ENCODE data around the gene ABCA13.

Gene ABCA13

DNA sequence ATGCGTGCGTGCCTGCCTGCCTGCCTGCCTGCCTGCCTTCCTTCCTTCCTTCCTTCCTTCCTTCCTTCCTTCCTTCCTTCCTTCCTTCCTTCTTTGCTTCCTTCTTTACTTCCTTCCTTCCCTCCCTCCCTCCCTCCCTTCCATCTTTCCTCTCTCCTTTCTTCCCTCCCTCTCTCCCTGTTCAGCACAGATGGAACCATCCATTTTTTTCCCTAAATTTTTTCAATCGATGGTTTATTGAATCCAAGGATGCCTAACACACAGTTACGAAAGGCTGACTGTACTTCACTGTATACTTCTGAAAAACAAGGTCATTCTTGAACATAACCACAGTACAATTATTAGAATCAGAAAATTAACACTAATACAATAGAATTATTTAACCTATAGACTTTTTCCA lies 53.8 kb downstream of the ABCA13 start:
- H3K27ac ChIP-seq (ENCODE audit: low read depth in 2 of 2, low read length in 2 of 2): no peak overlapping the region
- H3K9me3 ChIP-seq (ENCODE audit: control insufficient read depth in 2 of 2, low read length in 2 of 2): no peaks in the 10 kb centered on the region
- no peaks in the 10 kb centered on the region for H3K36me3 ChIP-seq (ENCODE audit: control insufficient read depth in 2 of 2, insufficient read depth in 2 of 2, low read length in 2 of 2)
- H3K4me1 ChIP-seq (ENCODE audit: control insufficient read depth in 2 of 2, insufficient read depth in 2 of 2, low read length in 2 of 2): no peaks in the 10 kb centered on the region
- no peak overlapping the region for H3K9ac ChIP-seq (ENCODE audit: low read depth in 1 of 2, low read length in 2 of 2)
- no peak overlapping the region for H3K4me3 ChIP-seq (ENCODE audit: low read length in 2 of 2)
- no peaks in the 10 kb centered on the region for H3K27me3 ChIP-seq (ENCODE audit: control insufficient read depth in 2 of 2, insufficient read depth in 2 of 2, low read length in 2 of 2)

- H3K9me3 ChIP-seq (ENCODE audit: control insufficient read depth in 2 of 2, low read length in 2 of 2): peaks cover 0 to 3% of the 10 kb centered on the region in 2 donors
- H3K36me3 ChIP-seq (ENCODE audit: control insufficient read depth in 2 of 2, insufficient read depth in 2 of 2, low read length in 2 of 2): no peaks in the 10 kb centered on the region
- H3K4me1 ChIP-seq (ENCODE audit: control insufficient read depth in 2 of 2, insufficient read depth in 2 of 2, low read length in 2 of 2): no peaks in the 10 kb centered on the region
- H3K9ac ChIP-seq (ENCODE audit: low read depth in 1 of 2, low read length in 2 of 2): no peak overlapping the region
- H3K4me3 ChIP-seq (ENCODE audit: low read length in 2 of 2): no peak overlapping the region
- H3K27ac ChIP-seq (ENCODE audit: low read depth in 2 of 2, low read length in 2 of 2): no peak overlapping the region
- no peaks in the 10 kb centered on the region for H3K27me3 ChIP-seq (ENCODE audit: control insufficient read depth in 2 of 2, insufficient read depth in 2 of 2, low read length in 2 of 2)
These were observed 66.1 kb downstream of the ABCA13 start for GRCh38 chr7:48237354-48237753.

- H3K27me3 ChIP-seq (ENCODE audit: control insufficient read depth in 2 of 2, insufficient read depth in 2 of 2, low read length in 2 of 2): no peaks in the 10 kb centered on the region
- no peaks in the 10 kb centered on the region for H3K36me3 ChIP-seq (ENCODE audit: control insufficient read depth in 2 of 2, insufficient read depth in 2 of 2, low read length in 2 of 2)
- H3K27ac ChIP-seq (ENCODE audit: low read depth in 2 of 2, low read length in 2 of 2): no peak overlapping the region
- H3K9ac ChIP-seq (ENCODE audit: low read depth in 1 of 2, low read length in 2 of 2): no peak overlapping the region
- H3K4me1 ChIP-seq (ENCODE audit: control insufficient read depth in 2 of 2, insufficient read depth in 2 of 2, low read length in 2 of 2): no peaks in the 10 kb centered on the region
- no peak overlapping the region for H3K4me3 ChIP-seq (ENCODE audit: low read length in 2 of 2)
- H3K9me3 ChIP-seq (ENCODE audit: control insufficient read depth in 2 of 2, low read length in 2 of 2): no peaks in the 10 kb centered on the region
These were observed 71.6 kb downstream of the ABCA13 start for GRCh38 chr7:48242846-48243245.

DNA sequence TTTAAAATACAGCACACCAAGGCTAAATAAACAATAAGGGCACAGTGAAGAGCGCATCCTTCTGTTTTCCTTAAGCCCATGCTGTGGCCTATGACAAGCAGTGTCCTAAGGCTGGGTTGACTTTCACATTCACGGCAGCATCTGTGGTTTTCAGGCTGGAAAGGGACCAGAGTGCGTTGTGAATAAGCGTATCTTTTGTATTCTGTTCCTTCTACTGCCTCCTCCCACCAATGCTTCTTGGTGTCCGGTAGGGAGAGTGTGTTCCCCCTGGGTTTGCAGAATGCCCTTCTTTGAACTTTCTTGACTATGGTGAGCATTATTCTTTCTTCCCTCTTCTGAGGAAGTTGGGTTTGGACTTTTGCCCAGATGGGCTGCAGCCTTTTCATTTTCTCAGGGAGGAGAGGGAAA lies 73.6 kb downstream of the ABCA13 start:
- Histone ChIP-seq H3K9me3 (ENCODE audit: control insufficient read depth in 2 of 2, low read length in 2 of 2) (no peaks in the 10 kb centered on the region), H3K36me3 (ENCODE audit: control insufficient read depth in 2 of 2, insufficient read depth in 2 of 2, low read length in 2 of 2) (no peaks in the 10 kb centered on the region), H3K4me1 (ENCODE audit: control insufficient read depth in 2 of 2, insufficient read depth in 2 of 2, low read length in 2 of 2) (no peaks in the 10 kb centered on the region), H3K27me3 (ENCODE audit: control insufficient read depth in 2 of 2, insufficient read depth in 2 of 2, low read length in 2 of 2) (no peaks in the 10 kb centered on the region), H3K4me3 (ENCODE audit: low read length in 2 of 2) (no peak overlapping the region), H3K27ac (ENCODE audit: low read depth in 2 of 2, low read length in 2 of 2) (no peak overlapping the region), H3K9ac (ENCODE audit: low read depth in 1 of 2, low read length in 2 of 2) (no peak overlapping the region)

- no peak overlapping the region for H3K9ac ChIP-seq (ENCODE audit: low read depth in 1 of 2, low read length in 2 of 2)
- H3K36me3 ChIP-seq (ENCODE audit: control insufficient read depth in 2 of 2, insufficient read depth in 2 of 2, low read length in 2 of 2): no peaks in the 10 kb centered on the region
- H3K9me3 ChIP-seq (ENCODE audit: control insufficient read depth in 2 of 2, low read length in 2 of 2): no peaks in the 10 kb centered on the region
- no peaks in the 10 kb centered on the region for H3K4me1 ChIP-seq (ENCODE audit: control insufficient read depth in 2 of 2, insufficient read depth in 2 of 2, low read length in 2 of 2)
- no peak overlapping the region for H3K4me3 ChIP-seq (ENCODE audit: low read length in 2 of 2)
- H3K27ac ChIP-seq (ENCODE audit: low read depth in 2 of 2, low read length in 2 of 2): no peak overlapping the region
- no peaks in the 10 kb centered on the region for H3K27me3 ChIP-seq (ENCODE audit: control insufficient read depth in 2 of 2, insufficient read depth in 2 of 2, low read length in 2 of 2)
These were observed 74.7 kb downstream of the ABCA13 start for GRCh38 chr7:48245751-48246472.

DNA sequence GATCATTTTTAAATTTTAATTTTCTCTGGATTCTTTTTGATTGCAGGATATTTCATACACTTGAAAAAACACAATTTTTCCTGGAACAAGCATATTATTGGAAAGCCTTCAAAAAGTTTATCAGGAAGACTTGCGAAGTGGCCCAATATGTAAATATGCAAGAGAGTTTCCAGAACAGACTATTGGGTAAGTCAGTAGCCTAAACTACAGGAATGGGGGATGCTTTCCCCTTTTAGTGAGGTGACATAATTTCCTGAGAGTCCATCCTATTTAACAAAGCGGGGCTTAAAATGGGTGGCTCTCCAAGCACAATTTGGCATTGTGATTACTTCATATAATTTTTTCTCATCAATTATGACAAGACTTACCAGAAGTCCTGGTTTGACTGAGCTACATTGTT lies 77.9 kb downstream of the ABCA13 start:
- Histone ChIP-seq H3K4me1 (ENCODE audit: control insufficient read depth in 2 of 2, insufficient read depth in 2 of 2, low read length in 2 of 2) (no peaks in the 10 kb centered on the region), H3K9me3 (ENCODE audit: control insufficient read depth in 2 of 2, low read length in 2 of 2) (no peaks in the 10 kb centered on the region), H3K27me3 (ENCODE audit: control insufficient read depth in 2 of 2, insufficient read depth in 2 of 2, low read length in 2 of 2) (no peaks in the 10 kb centered on the region), H3K36me3 (ENCODE audit: control insufficient read depth in 2 of 2, insufficient read depth in 2 of 2, low read length in 2 of 2) (no peaks in the 10 kb centered on the region), H3K9ac (ENCODE audit: low read depth in 1 of 2, low read length in 2 of 2) (no peak overlapping the region), H3K4me3 (ENCODE audit: low read length in 2 of 2) (no peak overlapping the region), H3K27ac (ENCODE audit: low read depth in 2 of 2, low read length in 2 of 2) (no peak overlapping the region)

DNA sequence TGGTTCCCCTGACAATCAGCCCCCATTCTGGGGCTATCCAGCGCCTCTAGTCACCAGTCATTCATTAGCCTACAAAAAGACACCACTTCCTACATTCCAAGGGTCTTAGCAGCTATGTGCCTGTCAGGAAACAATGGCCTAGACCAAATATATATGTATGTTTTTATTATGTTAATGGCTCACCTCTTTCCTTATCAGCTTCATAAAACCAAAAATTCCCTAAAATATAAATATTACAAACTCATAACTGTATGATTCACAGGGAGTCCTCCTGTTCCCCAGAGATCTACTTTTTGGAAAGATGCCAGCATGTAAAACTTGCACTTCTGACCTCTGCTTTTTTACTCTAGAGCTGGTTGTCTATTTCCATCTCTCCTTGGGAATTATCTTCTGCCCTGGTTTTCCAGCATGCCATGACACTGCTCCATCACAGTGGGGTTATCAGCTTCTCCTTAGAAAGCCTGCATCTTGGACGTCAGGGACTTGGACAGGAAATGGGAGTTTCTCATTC lies 79.2 kb downstream of the ABCA13 start:
- Histone ChIP-seq H3K27me3 (ENCODE audit: control insufficient read depth in 2 of 2, insufficient read depth in 2 of 2, low read length in 2 of 2) (no peaks in the 10 kb centered on the region), H3K4me3 (ENCODE audit: low read length in 2 of 2) (no peak overlapping the region), H3K9ac (ENCODE audit: low read depth in 1 of 2, low read length in 2 of 2) (no peak overlapping the region), H3K36me3 (ENCODE audit: control insufficient read depth in 2 of 2, insufficient read depth in 2 of 2, low read length in 2 of 2) (no peaks in the 10 kb centered on the region), H3K27ac (ENCODE audit: low read depth in 2 of 2, low read length in 2 of 2) (no peak overlapping the region), H3K9me3 (ENCODE audit: control insufficient read depth in 2 of 2, low read length in 2 of 2) (no peaks in the 10 kb centered on the region), H3K4me1 (ENCODE audit: control insufficient read depth in 2 of 2, insufficient read depth in 2 of 2, low read length in 2 of 2) (no peaks in the 10 kb centered on the region)

GRCh38 chr7:48251766-48252165 lies 80.5 kb downstream of the ABCA13 start:
- Histone ChIP-seq H3K27ac (ENCODE audit: low read depth in 2 of 2, low read length in 2 of 2) (no peak overlapping the region), H3K9me3 (ENCODE audit: control insufficient read depth in 2 of 2, low read length in 2 of 2) (no peaks in the 10 kb centered on the region)

GRCh38 chr7:48252995-48253394 lies 81.7 kb downstream of the ABCA13 start:
- H3K27me3 ChIP-seq (ENCODE audit: control insufficient read depth in 2 of 2, insufficient read depth in 2 of 2, low read length in 2 of 2): no peaks in the 10 kb centered on the region
- no peaks in the 10 kb centered on the region for H3K36me3 ChIP-seq (ENCODE audit: control insufficient read depth in 2 of 2, insufficient read depth in 2 of 2, low read length in 2 of 2)
- no peak overlapping the region for H3K4me3 ChIP-seq (ENCODE audit: low read length in 2 of 2)
- no peaks in the 10 kb centered on the region for H3K9me3 ChIP-seq (ENCODE audit: control insufficient read depth in 2 of 2, low read length in 2 of 2)
- no peak overlapping the region for H3K27ac ChIP-seq (ENCODE audit: low read depth in 2 of 2, low read length in 2 of 2)
- H3K4me1 ChIP-seq (ENCODE audit: control insufficient read depth in 2 of 2, insufficient read depth in 2 of 2, low read length in 2 of 2): no peaks in the 10 kb centered on the region
- no peak overlapping the region for H3K9ac ChIP-seq (ENCODE audit: low read depth in 1 of 2, low read length in 2 of 2)

More at GRCh38 chr7:48251766-48252165, 80.5 kb downstream of the ABCA13 start:
- Histone ChIP-seq H3K4me1 (ENCODE audit: control insufficient read depth in 2 of 2, insufficient read depth in 2 of 2, low read length in 2 of 2) (no peaks in the 10 kb centered on the region), H3K9ac (ENCODE audit: low read depth in 1 of 2, low read length in 2 of 2) (no peak overlapping the region), H3K27me3 (ENCODE audit: control insufficient read depth in 2 of 2, insufficient read depth in 2 of 2, low read length in 2 of 2) (no peaks in the 10 kb centered on the region), H3K36me3 (ENCODE audit: control insufficient read depth in 2 of 2, insufficient read depth in 2 of 2, low read length in 2 of 2) (no peaks in the 10 kb centered on the region), H3K4me3 (ENCODE audit: low read length in 2 of 2) (no peak overlapping the region)

GRCh38 chr7:48255046-48255445 lies 83.8 kb downstream of the ABCA13 start:
- no peaks in the 10 kb centered on the region for H3K4me1 ChIP-seq (ENCODE audit: control insufficient read depth in 2 of 2, insufficient read depth in 2 of 2, low read length in 2 of 2)
- no peaks in the 10 kb centered on the region for H3K9me3 ChIP-seq (ENCODE audit: control insufficient read depth in 2 of 2, low read length in 2 of 2)
- H3K4me3 ChIP-seq (ENCODE audit: low read length in 2 of 2): no peak overlapping the region
- H3K27ac ChIP-seq (ENCODE audit: low read depth in 2 of 2, low read length in 2 of 2): no peak overlapping the region
- H3K36me3 ChIP-seq (ENCODE audit: control insufficient read depth in 2 of 2, insufficient read depth in 2 of 2, low read length in 2 of 2): no peaks in the 10 kb centered on the region
- H3K27me3 ChIP-seq (ENCODE audit: control insufficient read depth in 2 of 2, insufficient read depth in 2 of 2, low read length in 2 of 2): no peaks in the 10 kb centered on the region
- H3K9ac ChIP-seq (ENCODE audit: low read depth in 1 of 2, low read length in 2 of 2): no peak overlapping the region

Measured in mucosa of rectum (tissue), 2 donors.